Natural killer cell (primary cell): ENCODE measurements around the gene CATSPERE. TPM values are rescaled to one million over a fixed set of nuclear protein-coding genes. Genes with fewer than 3 reads are reported as not detected.

ENCODE experiments used
- ATAC-seq, 3 donors: fragments of 150-1000 bp in 2 of 3; fragments of 200-7000 bp in 1 of 3; cut with Tn5 transposase; 1 replicate in 1 of 3; 2 replicates in 2 of 3; pipeline ENCODE4 v1.10.0; 2021; ENCODE audit warnings: mild to moderate bottlenecking in 2 of 3, moderate library complexity in 2 of 3
- DNase-seq, 2 donors: peaks; one replicate each; pipeline versions ENCODE4 v3.0.0 to v3.0.0-alpha.2; 2013 to 2021; ENCODE audit warnings: mixed read lengths in 1 of 2
- H3K27ac ChIP-seq: one replicate; pipeline ENCODE4 v1.5.1; 2013; ENCODE audit warnings: mild to moderate bottlenecking, low read length
- H3K27me3 ChIP-seq: one replicate; pipeline ENCODE4 v1.6.1; 2013; ENCODE audit warnings: low read length; ENCODE audit not compliant: control insufficient read depth, insufficient read depth
- H3K36me3 ChIP-seq: one replicate; pipeline ENCODE4 v1.6.1; 2013; ENCODE audit warnings: low read length; ENCODE audit not compliant: control insufficient read depth, insufficient read depth
- H3K4me1 ChIP-seq: one replicate; pipeline ENCODE4 v1.6.1; 2013; ENCODE audit warnings: low read length; ENCODE audit not compliant: control insufficient read depth, insufficient read depth
- H3K4me3 ChIP-seq: one replicate; pipeline ENCODE4 v1.5.1; 2013; ENCODE audit warnings: low read length
- H3K9me3 ChIP-seq: one replicate; pipeline ENCODE4 v1.6.1; 2013; ENCODE audit warnings: low read length; ENCODE audit not compliant: control insufficient read depth, insufficient read depth
- H3K27ac Mint-ChIP-seq, 2 donors: one replicate each; pipeline ENCODE4 v1.8.0; 2022; ENCODE audit warnings: mild to moderate bottlenecking in 2 of 2, mixed read lengths in 2 of 2, moderate library complexity in 1 of 2
- H3K27me3 Mint-ChIP-seq, 2 donors: one replicate each; pipeline ENCODE4 v1.8.0; 2022; ENCODE audit warnings: low read depth in 2 of 2, mixed read lengths in 2 of 2
- H3K36me3 Mint-ChIP-seq: one replicate; pipeline ENCODE4 v1.8.0; 2022; ENCODE audit warnings: mixed read lengths
- H3K4me1 Mint-ChIP-seq, 2 donors: one replicate each; pipeline ENCODE4 v1.8.0; 2022; ENCODE audit warnings: mixed read lengths in 2 of 2
- H3K4me3 Mint-ChIP-seq: one replicate; pipeline ENCODE4 v1.8.0; 2022; ENCODE audit warnings: mild to moderate bottlenecking, moderate library complexity, mixed read lengths
- H3K9me3 Mint-ChIP-seq, 2 donors: one replicate each; pipeline ENCODE4 v1.8.0; 2022; ENCODE audit warnings: mixed read lengths in 2 of 2
- CTCF ChIP-seq: fragments of 200-600 bp; IDR thresholded peaks from one replicate; pipeline ENCODE4 v1.8.0; 2022; ENCODE audit warnings: antibody characterized with exemption
- WGBS: methylation state at CpG from one replicate; pipeline ENCODE4 v1.1.7; 2013; ENCODE audit warnings: missing lambda C conversion rate; ENCODE audit not compliant: insufficient coverage; 5-methylcytosine and 5-hydroxymethylcytosine counted together
- intact Hi-C: fragments of 100-400 bp; cut with micrococcal nuclease; formaldehyde crosslinking; loops from one replicate; pipeline ENCODE4 v1.14.2; 2022
- total RNA-seq, 4 donors: library from RNA; stranded (reverse); fragments of 120-200 nt in 1 of 4; gene quantifications; one replicate each; pipeline versions ENCODE4 v1.2.3 to v1.2.4, GENCODE V29; 2013 to 2022

CATSPERE gene
- total RNA-seq, 3 donors from 2014 or later (not counting 1 experiment from before 2014, with no cell fraction given) = 0.79 to 1.4 (median 0.80) TPM

- ATAC-seq (no peak), DNase-seq (no peak)
- Mint-ChIP-seq H3K4me3 (no peak overlapping the region), H3K9me3 (no peaks in the 10 kb centered on the region), H3K27ac (no peak overlapping the region), H3K4me1 (peaks cover 32 to 37% of the 10 kb centered on the region in 2 donors), H3K36me3 (peaks cover 12% of the 10 kb centered on the region), H3K27me3 (no peaks in the 10 kb centered on the region)
- Histone ChIP-seq H3K36me3 (peaks cover 40% of the 10 kb centered on the region), H3K27me3 (no peaks in the 10 kb centered on the region), H3K9me3 (no peaks in the 10 kb centered on the region), H3K27ac (no peak overlapping the region), H3K4me3 (no peak overlapping the region), H3K4me1 (peaks cover 4% of the 10 kb centered on the region)
- TF ChIP-seq CTCF = no peak
- intact Hi-C loops = no loop called here
Observed at GRCh38 chr1:244427647-244428046, 33.4 kb upstream of the CATSPERE start.

- ATAC-seq = peak; percentile 50 to 96 (median 93)
- peaks cover 5% of the 10 kb centered on the region for H3K36me3 Mint-ChIP-seq
- Histone ChIP-seq H3K4me3 (no peak overlapping the region), H3K36me3 (peaks cover 35% of the 10 kb centered on the region), H3K9me3 (no peaks in the 10 kb centered on the region), H3K27ac (no peak overlapping the region), H3K4me1 (peaks cover 4% of the 10 kb centered on the region), H3K27me3 (no peaks in the 10 kb centered on the region)
- H3K27me3 Mint-ChIP-seq = no peaks in the 10 kb centered on the region
- peaks cover 28 to 34% of the 10 kb centered on the region in 2 donors for H3K4me1 Mint-ChIP-seq
- no peaks in the 10 kb centered on the region for H3K9me3 Mint-ChIP-seq
- intact Hi-C loops = no loop called here
- peak overlapping the region; percentile 69 to 75 for H3K27ac Mint-ChIP-seq
- no peak overlapping the region for H3K4me3 Mint-ChIP-seq
- WGBS = 72% methylated on average over 2 of the region's 3 CpGs
- TF ChIP-seq CTCF = no peak
- no peak for DNase-seq
Observed at GRCh38 chr1:244429818-244430217, 31.3 kb upstream of the CATSPERE start.

- peaks cover 39% of the 10 kb centered on the region for H3K36me3 ChIP-seq
- no peak overlapping the region for H3K4me3 ChIP-seq
- H3K27me3 ChIP-seq = no peaks in the 10 kb centered on the region
- peaks cover 4% of the 10 kb centered on the region for H3K4me1 ChIP-seq
- H3K36me3 Mint-ChIP-seq = peaks cover 12% of the 10 kb centered on the region
- intact Hi-C loops = no loop called here
- H3K9me3 ChIP-seq = no peaks in the 10 kb centered on the region
- no peaks in the 10 kb centered on the region for H3K27me3 Mint-ChIP-seq
- H3K27ac ChIP-seq = no peak overlapping the region
- no peak for TF ChIP-seq CTCF
- DNase-seq = no peak
- H3K27ac Mint-ChIP-seq = no peak overlapping the region
- no peak overlapping the region for H3K4me3 Mint-ChIP-seq
- no peak for ATAC-seq
- peaks cover 25 to 41% of the 10 kb centered on the region in 2 donors for H3K4me1 Mint-ChIP-seq
- no peaks in the 10 kb centered on the region for H3K9me3 Mint-ChIP-seq
Observed at GRCh38 chr1:244431166-244431565, 29.9 kb upstream of the CATSPERE start.

- peaks cover 3% of the 10 kb centered on the region for H3K4me1 ChIP-seq
- ATAC-seq (peak in 1 of 3 donors; percentile 18), DNase-seq (no peak)
- no peaks in the 10 kb centered on the region for H3K27me3 ChIP-seq
- peaks cover 41 to 46% of the 10 kb centered on the region in 2 donors for H3K4me1 Mint-ChIP-seq
- no peak overlapping the region for H3K27ac ChIP-seq
- no peaks in the 10 kb centered on the region for H3K9me3 ChIP-seq
- no peaks in the 10 kb centered on the region for H3K9me3 Mint-ChIP-seq
- H3K36me3 ChIP-seq = peaks cover 42% of the 10 kb centered on the region
- H3K36me3 Mint-ChIP-seq = peaks cover 7% of the 10 kb centered on the region
- intact Hi-C loops = no loop called here
- 88% methylated on average over 3 of the region's 6 CpGs for WGBS
- no peak overlapping the region for H3K4me3 Mint-ChIP-seq
- no peak for TF ChIP-seq CTCF
- H3K27me3 Mint-ChIP-seq = no peaks in the 10 kb centered on the region
- H3K4me3 ChIP-seq = no peak overlapping the region
- peak overlapping the region; percentile 48 to 57 for H3K27ac Mint-ChIP-seq
Observed at GRCh38 chr1:244435562-244436205, 25.4 kb upstream of the CATSPERE start.
